ENCODE measurements around the gene NTM. TPM values are rescaled to one million over a fixed set of nuclear protein-coding genes. Genes with fewer than 3 reads are reported as not detected.

The NTM gene
- total RNA-seq, 1 experiment from 2014 or later, result not detected

DNA sequence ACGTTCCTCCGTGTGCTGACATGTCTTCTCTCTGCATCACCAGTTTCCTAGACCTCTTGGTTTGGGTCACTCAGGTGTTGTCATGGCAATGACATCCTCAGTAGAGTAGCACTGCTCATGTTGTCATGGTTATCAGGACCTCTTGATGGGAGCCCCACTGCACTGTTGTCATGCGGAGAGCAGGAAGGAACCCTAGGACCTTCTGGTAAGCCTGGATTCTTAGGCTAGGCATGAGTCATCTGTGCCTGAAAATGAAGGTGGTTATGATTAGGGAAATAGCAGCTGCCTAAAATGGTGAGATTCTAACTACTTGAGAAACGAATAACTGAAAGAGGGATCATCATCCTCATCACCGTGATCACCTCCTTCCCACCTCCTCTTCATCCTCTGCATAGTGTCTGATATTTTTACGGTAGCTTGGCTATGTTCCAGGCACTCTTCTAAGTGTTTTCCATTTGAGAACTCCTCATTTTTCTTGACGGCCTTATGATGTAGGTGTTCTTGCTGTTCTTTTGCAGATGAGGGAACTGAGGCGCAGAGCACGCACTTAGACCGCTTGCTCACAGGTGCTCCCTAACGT, 858.4 kb downstream of the NTM start:
- Histone ChIP-seq H3K4me1 (ENCODE audit: control insufficient read depth in 1 of 2, insufficient read depth in 2 of 2, low read length in 2 of 2) (no peaks in the 10 kb centered on the region), H3K9me3 (ENCODE audit: control insufficient read depth in 1 of 2, insufficient read depth in 1 of 2, low read depth in 1 of 2, low read length in 2 of 2) (peaks cover 4 to 42% of the 10 kb centered on the region in 2 experiments; a peak in 2 of 4 replicates), H3K4me2 (ENCODE audit: low read length) (no peak overlapping the region), H2AFZ (ENCODE audit: low read depth, low read length, poor library complexity, severe bottlenecking) (no peak overlapping the region), H3K36me3 (ENCODE audit: control insufficient read depth in 1 of 2, insufficient read depth in 2 of 2, low read length in 2 of 2) (no peaks in the 10 kb centered on the region), H3K27me3 (ENCODE audit: insufficient read depth, low read length) (no peaks in the 10 kb centered on the region), H4K20me1 (ENCODE audit: insufficient read depth) (no peaks in the 10 kb centered on the region), H3K9me2 (ENCODE audit: insufficient read depth) (no peaks in the 10 kb centered on the region), H3K9ac (ENCODE audit: low read length) (no peak overlapping the region), H3K27ac (ENCODE audit: low read depth, low read length) (no peak overlapping the region), H3K79me2 (ENCODE audit: insufficient read depth, low read length) (no peaks in the 10 kb centered on the region), H3K4me3 (replicated peaks in 1 of 2; ENCODE audit: low read depth in 1 of 2, low read length in 2 of 2) (no peak overlapping the region)
- no TSS peak for BruUV-seq (replicated peaks)
- intact Hi-C loops (cut with micrococcal nuclease), result no loop called here
- DNase-seq (ENCODE audit: low read depth, low spot score), result no peak
- TF ChIP-seq CEBPB (IDR thresholded peaks at IDR 0.05; ENCODE audit: low read depth) (no peak), TCF7L2 (IDR thresholded peaks at IDR 0.05; ENCODE audit: borderline replicate concordance, extremely low read depth, insufficient read depth, insufficient read length) (no peak), ELF1 (IDR thresholded peaks at IDR 0.05; ENCODE audit: borderline replicate concordance, low read depth) (no peak), YY1 (IDR thresholded peaks at IDR 0.05; ENCODE audit: extremely low read depth, insufficient replicate concordance, low read depth, low read length) (no peak), FOSL1 (IDR thresholded peaks at IDR 0.05; ENCODE audit: low read depth) (no peak), RAD21 (IDR thresholded peaks at IDR 0.05; ENCODE audit: low read depth) (no peak), SRF (IDR thresholded peaks at IDR 0.05; ENCODE audit: low read depth) (no peak), EZH2 (IDR thresholded peaks at IDR 0.05) (no peak), POLR2A (IDR thresholded peaks at IDR 0.05; ENCODE audit: borderline replicate concordance, extremely low read depth, insufficient read depth, insufficient read length) (no peak), EZH2phosphoT487 (IDR thresholded peaks at IDR 0.05; ENCODE audit: borderline replicate concordance) (no peak), JUND (IDR thresholded peaks at IDR 0.05) (no peak), ZFX (IDR thresholded peaks at IDR 0.05) (no peak), ZNF274 (IDR thresholded peaks at IDR 0.05; ENCODE audit: low read depth, low read length) (no peak)
- TF ChIP-seq, protein P1, sequence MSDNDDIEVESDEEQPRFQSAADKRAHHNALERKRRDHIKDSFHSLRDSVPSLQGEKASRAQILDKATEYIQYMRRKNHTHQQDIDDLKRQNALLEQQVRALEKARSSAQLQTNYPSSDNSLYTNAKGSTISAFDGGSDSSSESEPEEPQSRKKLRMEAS (IDR thresholded peaks at IDR 0.05), result no peak
- TF ChIP-seq, protein P2, sequence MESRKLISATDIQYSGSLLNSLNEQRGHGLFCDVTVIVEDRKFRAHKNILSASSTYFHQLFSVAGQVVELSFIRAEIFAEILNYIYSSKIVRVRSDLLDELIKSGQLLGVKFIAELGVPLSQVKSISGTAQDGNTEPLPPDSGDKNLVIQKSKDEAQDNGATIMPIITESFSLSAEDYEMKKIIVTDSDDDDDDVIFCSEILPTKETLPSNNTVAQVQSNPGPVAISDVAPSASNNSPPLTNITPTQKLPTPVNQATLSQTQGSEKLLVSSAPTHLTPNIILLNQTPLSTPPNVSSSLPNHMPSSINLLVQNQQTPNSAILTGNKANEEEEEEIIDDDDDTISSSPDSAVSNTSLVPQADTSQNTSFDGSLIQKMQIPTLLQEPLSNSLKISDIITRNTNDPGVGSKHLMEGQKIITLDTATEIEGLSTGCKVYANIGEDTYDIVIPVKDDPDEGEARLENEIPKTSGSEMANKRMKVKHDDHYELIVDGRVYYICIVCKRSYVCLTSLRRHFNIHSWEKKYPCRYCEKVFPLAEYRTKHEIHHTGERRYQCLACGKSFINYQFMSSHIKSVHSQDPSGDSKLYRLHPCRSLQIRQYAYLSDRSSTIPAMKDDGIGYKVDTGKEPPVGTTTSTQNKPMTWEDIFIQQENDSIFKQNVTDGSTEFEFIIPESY (IDR thresholded peaks at IDR 0.05; ENCODE audit: extremely low read depth, insufficient replicate concordance, low read length), result no peak
- TF ChIP-seq, protein P3, sequence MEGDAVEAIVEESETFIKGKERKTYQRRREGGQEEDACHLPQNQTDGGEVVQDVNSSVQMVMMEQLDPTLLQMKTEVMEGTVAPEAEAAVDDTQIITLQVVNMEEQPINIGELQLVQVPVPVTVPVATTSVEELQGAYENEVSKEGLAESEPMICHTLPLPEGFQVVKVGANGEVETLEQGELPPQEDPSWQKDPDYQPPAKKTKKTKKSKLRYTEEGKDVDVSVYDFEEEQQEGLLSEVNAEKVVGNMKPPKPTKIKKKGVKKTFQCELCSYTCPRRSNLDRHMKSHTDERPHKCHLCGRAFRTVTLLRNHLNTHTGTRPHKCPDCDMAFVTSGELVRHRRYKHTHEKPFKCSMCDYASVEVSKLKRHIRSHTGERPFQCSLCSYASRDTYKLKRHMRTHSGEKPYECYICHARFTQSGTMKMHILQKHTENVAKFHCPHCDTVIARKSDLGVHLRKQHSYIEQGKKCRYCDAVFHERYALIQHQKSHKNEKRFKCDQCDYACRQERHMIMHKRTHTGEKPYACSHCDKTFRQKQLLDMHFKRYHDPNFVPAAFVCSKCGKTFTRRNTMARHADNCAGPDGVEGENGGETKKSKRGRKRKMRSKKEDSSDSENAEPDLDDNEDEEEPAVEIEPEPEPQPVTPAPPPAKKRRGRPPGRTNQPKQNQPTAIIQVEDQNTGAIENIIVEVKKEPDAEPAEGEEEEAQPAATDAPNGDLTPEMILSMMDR (IDR thresholded peaks at IDR 0.05 in 2 of 3, conservative IDR thresholded peaks at IDR 0.05 in 1 of 3; ENCODE audit: borderline replicate concordance in 1 of 3, insufficient read depth in 1 of 3, low read depth in 2 of 3, low read length in 2 of 3), result no peak
- TF ChIP-seq, protein P4, sequence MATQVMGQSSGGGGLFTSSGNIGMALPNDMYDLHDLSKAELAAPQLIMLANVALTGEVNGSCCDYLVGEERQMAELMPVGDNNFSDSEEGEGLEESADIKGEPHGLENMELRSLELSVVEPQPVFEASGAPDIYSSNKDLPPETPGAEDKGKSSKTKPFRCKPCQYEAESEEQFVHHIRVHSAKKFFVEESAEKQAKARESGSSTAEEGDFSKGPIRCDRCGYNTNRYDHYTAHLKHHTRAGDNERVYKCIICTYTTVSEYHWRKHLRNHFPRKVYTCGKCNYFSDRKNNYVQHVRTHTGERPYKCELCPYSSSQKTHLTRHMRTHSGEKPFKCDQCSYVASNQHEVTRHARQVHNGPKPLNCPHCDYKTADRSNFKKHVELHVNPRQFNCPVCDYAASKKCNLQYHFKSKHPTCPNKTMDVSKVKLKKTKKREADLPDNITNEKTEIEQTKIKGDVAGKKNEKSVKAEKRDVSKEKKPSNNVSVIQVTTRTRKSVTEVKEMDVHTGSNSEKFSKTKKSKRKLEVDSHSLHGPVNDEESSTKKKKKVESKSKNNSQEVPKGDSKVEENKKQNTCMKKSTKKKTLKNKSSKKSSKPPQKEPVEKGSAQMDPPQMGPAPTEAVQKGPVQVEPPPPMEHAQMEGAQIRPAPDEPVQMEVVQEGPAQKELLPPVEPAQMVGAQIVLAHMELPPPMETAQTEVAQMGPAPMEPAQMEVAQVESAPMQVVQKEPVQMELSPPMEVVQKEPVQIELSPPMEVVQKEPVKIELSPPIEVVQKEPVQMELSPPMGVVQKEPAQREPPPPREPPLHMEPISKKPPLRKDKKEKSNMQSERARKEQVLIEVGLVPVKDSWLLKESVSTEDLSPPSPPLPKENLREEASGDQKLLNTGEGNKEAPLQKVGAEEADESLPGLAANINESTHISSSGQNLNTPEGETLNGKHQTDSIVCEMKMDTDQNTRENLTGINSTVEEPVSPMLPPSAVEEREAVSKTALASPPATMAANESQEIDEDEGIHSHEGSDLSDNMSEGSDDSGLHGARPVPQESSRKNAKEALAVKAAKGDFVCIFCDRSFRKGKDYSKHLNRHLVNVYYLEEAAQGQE (IDR thresholded peaks at IDR 0.05; ENCODE audit: low read depth), result no peak
- ATAC-seq, result no peak
- POLR2A ChIA-PET, result no interaction called here
- RAD21 ChIA-PET (ENCODE audit: low non-redundant PET in 1 of 2, low total read pairs in 2 of 2, uncharacterized antibody in 2 of 2, unreplicated experiment in 2 of 2), result no interaction called here
- CTCF ChIA-PET, result no interaction called here

All from HCT116 (cell line).